SK-N-SH (cell line): ENCODE data around the gene MLXIP. TPM values are rescaled to one million over a fixed set of nuclear protein-coding genes. Genes with fewer than 3 reads are reported as not detected.

Experiments used
- CTCF ChIA-PET: fragments of 300-600, 350-600 bp; formaldehyde crosslinking; extraction: SDS; loops from one replicate; lab custom pipeline; 2021; lab: Yijun Ruan, JAX
- POLR2A ChIA-PET: fragments of 350-600 bp; sonication (Branson Sonifier 250); formaldehyde crosslinking; extraction: SDS; loops from one replicate; lab custom pipeline; 2020; ENCODE audit warnings: antibody characterized with exemption, inconsistent platforms; lab: Yijun Ruan, JAX
- DNase-seq: peaks from one replicate; pipeline ENCODE4 v3.0.0; 2012
- H2AFZ ChIP-seq: fragments of 200-600 bp; sonication (generic); 2 replicates; pipeline ENCODE4 v1.8.1; 2016; ENCODE audit warnings: antibody characterized with exemption, mild to moderate bottlenecking, low read depth
- H3F3A ChIP-seq: fragments of 200-600 bp; sonication (generic); replicated peaks from 2 replicates; pipeline ENCODE3; 2016; ENCODE audit warnings: antibody characterized with exemption, mild to moderate bottlenecking; ENCODE audit not compliant: insufficient read depth
- H3K27ac ChIP-seq, 2 experiments: fragments of 200-500 bp in 1 of 2; fragments of 200-600 bp in 1 of 2; sonication (Bioruptor generic) in 1 of 2; sonication (generic), shearing (Covaris generic) in 1 of 2; 2 replicates each; pipeline versions ENCODE4 v1.5.1 to v1.6.1; 2014 to 2016; ENCODE audit warnings: low read depth in 2 of 2, inconsistent platforms in 1 of 2, low read length in 1 of 2, mild to moderate bottlenecking in 1 of 2, mixed read lengths in 1 of 2
- H3K27me3 ChIP-seq: fragments of 200-600 bp; sonication (generic), shearing (Covaris generic); 2 replicates; pipeline ENCODE4 v1.6.1; 2016; ENCODE audit warnings: mixed run types; ENCODE audit not compliant: insufficient read depth
- H3K36me3 ChIP-seq, 2 experiments: fragments of 200-500 bp in 1 of 2; fragments of 200-600 bp in 1 of 2; sonication (Bioruptor generic) in 1 of 2; sonication (generic) in 1 of 2; replicated peaks in 1 of 2; 2 replicates each; pipeline versions ENCODE3 to v1.5.1; 2014 to 2016; ENCODE audit warnings: low read length in 1 of 2, mild to moderate bottlenecking in 1 of 2; ENCODE audit not compliant: insufficient read depth in 2 of 2, control insufficient read depth in 1 of 2
- H3K4me1 ChIP-seq, 2 experiments: fragments of 200-500 bp in 1 of 2; fragments of 200-600 bp in 1 of 2; sonication (Bioruptor generic) in 1 of 2; sonication (generic), shearing (Covaris generic) in 1 of 2; 2 replicates each; pipeline versions ENCODE4 v1.5.1 to v1.6.1; 2014 to 2016; ENCODE audit warnings: low read depth in 1 of 2, low read length in 1 of 2, mixed run types in 1 of 2; ENCODE audit not compliant: insufficient read depth in 2 of 2, control insufficient read depth in 1 of 2
- H3K4me2 ChIP-seq: fragments of 200-600 bp; sonication (generic), shearing (Covaris generic); 2 replicates; pipeline ENCODE4 v1.6.1; 2017; ENCODE audit warnings: mixed run types
- H3K4me3 ChIP-seq, 2 experiments: fragments of 200-500 bp in 1 of 2; fragments of 200-600 bp in 1 of 2; sonication (Bioruptor generic) in 1 of 2; sonication (generic), shearing (Covaris generic) in 1 of 2; 2 replicates each; pipeline versions ENCODE4 v1.5.1 to v1.8.1; 2014 to 2016; ENCODE audit warnings: low read depth in 2 of 2, inconsistent platforms in 1 of 2, low read length in 1 of 2, mild to moderate bottlenecking in 1 of 2, mixed read lengths in 1 of 2, moderate library complexity in 1 of 2
- H3K79me2 ChIP-seq: fragments of 200-600 bp; sonication (generic); 2 replicates; pipeline ENCODE4 v1.8.1; 2017; ENCODE audit warnings: mild to moderate bottlenecking; ENCODE audit not compliant: insufficient read depth
- H3K9ac ChIP-seq: fragments of 200-600 bp; sonication (generic); 2 replicates; pipeline ENCODE4 v1.6.1; 2017; ENCODE audit warnings: mixed run types
- H3K9me2 ChIP-seq: fragments of 200-600 bp; sonication (generic); 2 replicates; pipeline ENCODE4 v1.6.1; 2017; ENCODE audit warnings: mixed run types
- H3K9me3 ChIP-seq: fragments of 200-600 bp; sonication (generic); 2 replicates; pipeline ENCODE4 v1.6.1; 2017; ENCODE audit warnings: mixed run types, mild to moderate bottlenecking, moderate library complexity
- H4K20me1 ChIP-seq: fragments of 200-600 bp; sonication (generic); 2 replicates; pipeline ENCODE4 v1.6.1; 2017; ENCODE audit warnings: mild to moderate bottlenecking, mixed run types; ENCODE audit not compliant: insufficient read depth
- EP300 ChIP-seq, 2 experiments: IDR thresholded peaks; 2 replicates each; pipeline versions ENCODE4 v1.4.0 to v1.6.1; 2012; ENCODE audit warnings: borderline replicate concordance in 1 of 2, low read depth in 1 of 2, low read length in 1 of 2
- FOSL2 ChIP-seq: IDR thresholded peaks from 2 replicates; pipeline ENCODE4 v1.4.0; 2012; ENCODE audit warnings: low read depth, mild to moderate bottlenecking, moderate library complexity, borderline replicate concordance
- FOXM1 ChIP-seq: IDR thresholded peaks from 2 replicates; pipeline ENCODE4 v1.4.0; 2012; ENCODE audit warnings: low read depth, mild to moderate bottlenecking
- GATA2 ChIP-seq: sonication (generic); formaldehyde crosslinking; IDR thresholded peaks from 2 replicates; pipeline ENCODE4 v1.5.0; 2020; ENCODE audit warnings: mild to moderate bottlenecking, missing genetic modification reagents
- JUND ChIP-seq: IDR thresholded peaks from 2 replicates; pipeline ENCODE4 v1.4.0; 2012
- MEF2A ChIP-seq: IDR thresholded peaks from 2 replicates; pipeline ENCODE4 v1.4.0; 2012; ENCODE audit warnings: low read depth, borderline replicate concordance
- NFIC ChIP-seq: IDR thresholded peaks from 2 replicates; pipeline ENCODE4 v1.4.0; 2012; ENCODE audit warnings: borderline replicate concordance
- NRF1 ChIP-seq: IDR thresholded peaks from 2 replicates; pipeline ENCODE4 v1.6.1; 2012; ENCODE audit warnings: low read depth, mild to moderate bottlenecking, low read length
- POLR2AphosphoS5 ChIP-seq: IDR thresholded peaks from 2 replicates; pipeline ENCODE4 v1.6.1; 2012; ENCODE audit warnings: low read depth, low read length
- RAD21 ChIP-seq: IDR thresholded peaks from 2 replicates; pipeline ENCODE4 v1.6.1; 2012; ENCODE audit warnings: mild to moderate bottlenecking, low read length
- RCOR1 ChIP-seq: fragments of 150-350 bp; IDR thresholded peaks from 2 replicates; pipeline ENCODE4 v1.6.1; 2017; ENCODE audit warnings: antibody characterized with exemption, low read length
- RFX5 ChIP-seq: IDR thresholded peaks from 2 replicates; pipeline ENCODE4 v1.6.1; 2012; ENCODE audit warnings: mild to moderate bottlenecking, improper control_type of control experiment, low read length
- RXRA ChIP-seq: IDR thresholded peaks from 2 replicates; pipeline ENCODE4 v1.4.0; 2012; ENCODE audit warnings: low read depth, mild to moderate bottlenecking, borderline replicate concordance
- TCF12 ChIP-seq: IDR thresholded peaks from 2 replicates; pipeline ENCODE4 v1.4.0; 2012
- TEAD4 ChIP-seq: IDR thresholded peaks from 2 replicates; pipeline ENCODE4 v1.4.0; 2012; ENCODE audit warnings: mild to moderate bottlenecking, borderline replicate concordance; ENCODE audit not compliant: insufficient read depth
- YY1 ChIP-seq: IDR thresholded peaks from 2 replicates; pipeline ENCODE4 v1.4.0; 2012; ENCODE audit warnings: low read depth, mild to moderate bottlenecking
- WGBS: methylation state at CpG from one replicate; pipeline ENCODE4 v1.1.6; 2017; ENCODE audit warnings: low lambda C conversion rate; 5-methylcytosine and 5-hydroxymethylcytosine counted together
- polyA plus RNA-seq, 3 experiments: library from polyadenylated mRNA; depleted of rRNA; stranded (reverse); fragments of >200 nt; gene quantifications; 2 replicates each; pipeline ENCODE4 v1.2.3, GENCODE V29; 2012
- TF ChIP-seq, protein P1 (sequence below): IDR thresholded peaks from 2 replicates; pipeline ENCODE4; 2012
- TF ChIP-seq, protein P2 (sequence below): fragments of 150-350 bp; IDR thresholded peaks from 2 replicates; pipeline ENCODE4 v1.6.1; 2017; ENCODE audit warnings: antibody characterized with exemption, low read length, low read depth, borderline replicate concordance
- TF ChIP-seq, protein P3 (sequence below): fragments of 200-600 bp; sonication (generic); IDR thresholded peaks from 2 replicates; pipeline ENCODE4 v1.6.1; 2017; ENCODE audit warnings: antibody characterized with exemption, mild to moderate bottlenecking, moderate library complexity
- TF ChIP-seq, protein P4 (sequence below): IDR thresholded peaks from 2 replicates; pipeline ENCODE4 v1.4.0; 2012; ENCODE audit warnings: low read depth, borderline replicate concordance

Gene MLXIP
- polyA plus RNA-seq, 1 of the 3 experiments (the other 2 are of a cell fraction), result 11.0 TPM

DNA sequence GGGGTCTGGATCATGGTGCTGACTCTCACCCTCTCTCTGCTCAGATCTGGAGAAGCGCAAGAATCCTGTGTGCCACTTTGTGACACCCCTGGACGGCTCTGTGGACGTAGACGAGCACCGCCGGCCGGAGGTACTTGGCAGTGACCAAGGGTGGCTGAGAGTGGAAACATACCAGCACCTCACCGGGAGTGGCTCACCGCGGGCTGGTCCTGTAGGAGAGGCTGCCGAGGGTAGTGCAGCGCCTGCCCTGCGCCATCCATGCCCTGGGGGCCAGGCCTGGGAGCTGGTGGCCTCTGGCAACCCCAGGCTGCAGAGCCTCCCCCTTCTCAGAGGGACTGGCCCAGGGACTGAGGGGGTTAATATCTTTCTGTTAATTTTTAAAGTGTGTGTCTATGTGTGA lies 49.3 kb downstream of the MLXIP start:
- no peak overlapping the region for H2AFZ ChIP-seq
- peaks cover 14 to 39% of the 10 kb centered on the region in 2 experiments for H3K36me3 ChIP-seq
- no peaks in the 10 kb centered on the region for H3K27me3 ChIP-seq
- no peaks in the 10 kb centered on the region for H3K9me3 ChIP-seq
- no peaks in the 10 kb centered on the region for H3K9me2 ChIP-seq
- no peak overlapping the region for H3K27ac ChIP-seq
- DNase-seq, result no peak
- H3K4me3 ChIP-seq, result no peak overlapping the region
- TF ChIP-seq POLR2AphosphoS5 (no peak), YY1 (no peak), TCF12 (no peak), RCOR1 (no peak), EP300 (IDR thresholded peaks at IDR 0.05; ENCODE audit: borderline replicate concordance in 1 of 2, low read depth in 1 of 2, low read length in 1 of 2) (no peak), TEAD4 (no peak), NRF1 (no peak), NFIC (no peak), RFX5 (no peak), JUND (no peak), RAD21 (no peak), GATA2 (no peak), MEF2A (no peak), FOSL2 (no peak), FOXM1 (no peak), RXRA (no peak)
- TF ChIP-seq, protein P1, sequence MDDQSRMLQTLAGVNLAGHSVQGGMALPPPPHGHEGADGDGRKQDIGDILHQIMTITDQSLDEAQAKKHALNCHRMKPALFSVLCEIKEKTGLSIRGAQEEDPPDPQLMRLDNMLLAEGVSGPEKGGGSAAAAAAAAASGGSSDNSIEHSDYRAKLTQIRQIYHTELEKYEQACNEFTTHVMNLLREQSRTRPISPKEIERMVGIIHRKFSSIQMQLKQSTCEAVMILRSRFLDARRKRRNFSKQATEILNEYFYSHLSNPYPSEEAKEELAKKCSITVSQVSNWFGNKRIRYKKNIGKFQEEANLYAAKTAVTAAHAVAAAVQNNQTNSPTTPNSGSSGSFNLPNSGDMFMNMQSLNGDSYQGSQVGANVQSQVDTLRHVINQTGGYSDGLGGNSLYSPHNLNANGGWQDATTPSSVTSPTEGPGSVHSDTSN, result no peak
- TF ChIP-seq, protein P2, sequence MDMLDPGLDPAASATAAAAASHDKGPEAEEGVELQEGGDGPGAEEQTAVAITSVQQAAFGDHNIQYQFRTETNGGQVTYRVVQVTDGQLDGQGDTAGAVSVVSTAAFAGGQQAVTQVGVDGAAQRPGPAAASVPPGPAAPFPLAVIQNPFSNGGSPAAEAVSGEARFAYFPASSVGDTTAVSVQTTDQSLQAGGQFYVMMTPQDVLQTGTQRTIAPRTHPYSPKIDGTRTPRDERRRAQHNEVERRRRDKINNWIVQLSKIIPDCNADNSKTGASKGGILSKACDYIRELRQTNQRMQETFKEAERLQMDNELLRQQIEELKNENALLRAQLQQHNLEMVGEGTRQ, result no peak
- TF ChIP-seq, protein P3, sequence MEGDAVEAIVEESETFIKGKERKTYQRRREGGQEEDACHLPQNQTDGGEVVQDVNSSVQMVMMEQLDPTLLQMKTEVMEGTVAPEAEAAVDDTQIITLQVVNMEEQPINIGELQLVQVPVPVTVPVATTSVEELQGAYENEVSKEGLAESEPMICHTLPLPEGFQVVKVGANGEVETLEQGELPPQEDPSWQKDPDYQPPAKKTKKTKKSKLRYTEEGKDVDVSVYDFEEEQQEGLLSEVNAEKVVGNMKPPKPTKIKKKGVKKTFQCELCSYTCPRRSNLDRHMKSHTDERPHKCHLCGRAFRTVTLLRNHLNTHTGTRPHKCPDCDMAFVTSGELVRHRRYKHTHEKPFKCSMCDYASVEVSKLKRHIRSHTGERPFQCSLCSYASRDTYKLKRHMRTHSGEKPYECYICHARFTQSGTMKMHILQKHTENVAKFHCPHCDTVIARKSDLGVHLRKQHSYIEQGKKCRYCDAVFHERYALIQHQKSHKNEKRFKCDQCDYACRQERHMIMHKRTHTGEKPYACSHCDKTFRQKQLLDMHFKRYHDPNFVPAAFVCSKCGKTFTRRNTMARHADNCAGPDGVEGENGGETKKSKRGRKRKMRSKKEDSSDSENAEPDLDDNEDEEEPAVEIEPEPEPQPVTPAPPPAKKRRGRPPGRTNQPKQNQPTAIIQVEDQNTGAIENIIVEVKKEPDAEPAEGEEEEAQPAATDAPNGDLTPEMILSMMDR, result no peak
- TF ChIP-seq, protein P4, sequence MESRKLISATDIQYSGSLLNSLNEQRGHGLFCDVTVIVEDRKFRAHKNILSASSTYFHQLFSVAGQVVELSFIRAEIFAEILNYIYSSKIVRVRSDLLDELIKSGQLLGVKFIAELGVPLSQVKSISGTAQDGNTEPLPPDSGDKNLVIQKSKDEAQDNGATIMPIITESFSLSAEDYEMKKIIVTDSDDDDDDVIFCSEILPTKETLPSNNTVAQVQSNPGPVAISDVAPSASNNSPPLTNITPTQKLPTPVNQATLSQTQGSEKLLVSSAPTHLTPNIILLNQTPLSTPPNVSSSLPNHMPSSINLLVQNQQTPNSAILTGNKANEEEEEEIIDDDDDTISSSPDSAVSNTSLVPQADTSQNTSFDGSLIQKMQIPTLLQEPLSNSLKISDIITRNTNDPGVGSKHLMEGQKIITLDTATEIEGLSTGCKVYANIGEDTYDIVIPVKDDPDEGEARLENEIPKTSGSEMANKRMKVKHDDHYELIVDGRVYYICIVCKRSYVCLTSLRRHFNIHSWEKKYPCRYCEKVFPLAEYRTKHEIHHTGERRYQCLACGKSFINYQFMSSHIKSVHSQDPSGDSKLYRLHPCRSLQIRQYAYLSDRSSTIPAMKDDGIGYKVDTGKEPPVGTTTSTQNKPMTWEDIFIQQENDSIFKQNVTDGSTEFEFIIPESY, result no peak
- TF ChIP-seq, all 33 proteins: peak for 0
- ChIA-PET POLR2A (no interaction called here), CTCF (interaction anchor here (0.6 to 6.8 kb wide), 8 partner anchors 10 to 227 kb away, joined by 3 to 85 read pairs (median 3); no protein-coding TSS in a partner anchor)
- H3K9ac ChIP-seq, result no peak overlapping the region
- 83% methylated on average over 1 of the region's 13 CpGs for WGBS
- no peak overlapping the region for H3K4me2 ChIP-seq
- H3K79me2 ChIP-seq, result peaks cover 39% of the 10 kb centered on the region
- peaks cover 8% of the 10 kb centered on the region for H3F3A ChIP-seq
- H3K4me1 ChIP-seq, result peaks cover 2 to 3% of the 10 kb centered on the region in 2 experiments; a peak in 2 of 4 replicates
- peaks cover 18% of the 10 kb centered on the region; the same call in 1 of the 2 replicates for H4K20me1 ChIP-seq
